Measurements from ENCODE around the gene NXF1. TPM values are rescaled to one million over a fixed set of nuclear protein-coding genes. Genes with fewer than 3 reads are reported as not detected.
A peak's percentile ranks its signal among the peaks of the same experiment; 100 is the strongest.

NXF1 gene
- total and polyA plus RNA-seq, 2 of the 13 experiments (the other 11 are each of a cell fraction or from before 2014, with no cell fraction given) = 30.4 to 30.9 TPM

DNA sequence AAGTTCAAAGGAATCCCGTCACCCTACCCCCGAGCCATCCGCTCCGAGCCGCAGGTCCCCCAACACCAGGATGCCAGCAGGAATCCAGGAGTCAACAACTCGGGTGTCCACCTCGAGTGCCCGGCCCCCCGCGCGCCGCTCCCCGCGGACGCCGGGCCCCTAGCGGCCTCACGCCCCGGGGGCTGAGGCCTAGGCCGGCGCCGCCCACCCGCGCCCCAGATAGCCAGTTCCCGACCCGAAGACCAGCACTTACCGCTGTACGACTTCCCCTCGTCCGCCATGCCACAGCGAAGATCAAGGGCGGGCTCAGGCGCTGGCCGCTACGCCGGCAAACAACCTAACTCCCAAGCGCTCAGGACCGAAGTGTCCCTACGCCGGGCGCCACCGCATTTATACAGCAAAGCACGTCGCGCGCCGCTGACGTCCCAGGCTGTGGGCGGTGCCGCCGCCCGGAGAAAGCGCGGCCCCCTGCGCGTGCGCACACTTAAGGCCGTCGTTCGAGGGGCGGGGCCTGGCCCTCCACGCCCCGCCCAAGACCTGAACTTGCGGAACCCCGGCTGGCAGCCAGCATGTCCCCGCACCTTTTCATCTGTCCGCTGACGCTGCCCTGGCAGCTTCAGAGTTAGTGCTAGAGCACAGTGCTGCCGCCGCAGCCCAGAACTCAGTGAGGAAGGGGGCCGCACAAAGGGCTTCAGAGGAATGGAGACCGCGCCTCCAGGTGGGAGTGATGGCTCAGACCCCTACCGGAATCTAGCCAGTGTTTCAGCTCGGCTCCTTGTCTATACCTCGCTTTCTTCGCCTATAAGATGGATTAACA lies at the start of gene NXF1 (continued):
- TF ChIP-seq KDM4B (CRISPR knock-in tag; IDR thresholded peaks at IDR 0.05) = peak; percentile 63; the same call in 1 of the 2 replicates
- TF ChIP-seq FOXA3 (CRISPR knock-in tag; IDR thresholded peaks at IDR 0.05) = peak; percentile 58
- 0 out of 2 replicates have a peak, but pooled peaks have one; percentile 55 for TF ChIP-seq HNRNPL (IDR thresholded peaks at IDR 0.05; ENCODE audit: low read depth, low read length)
- TF ChIP-seq RELA (CRISPR knock-in tag; IDR thresholded peaks at IDR 0.05) = no peak
- peak; percentile 88 for TF ChIP-seq POGZ (CRISPR knock-in tag; IDR thresholded peaks at IDR 0.05)
- TF ChIP-seq SP2 (CRISPR knock-in tag; IDR thresholded peaks at IDR 0.05) = peak; percentile 54; the same call in 1 of the 2 replicates
- no peak for TF ChIP-seq TCF12 (IDR thresholded peaks at IDR 0.05)
- no peak for TF ChIP-seq TCF12 (CRISPR knock-in tag; IDR thresholded peaks at IDR 0.05)
- no peak for TF ChIP-seq ZNF589 (CRISPR knock-in tag; conservative IDR thresholded peaks at IDR 0.05)
- TF ChIP-seq EP300 (IDR thresholded peaks at IDR 0.05; ENCODE audit: low read depth in 2 of 2, low read length in 2 of 2) = no peak
- peak; percentile 26; the same call in 1 of the 2 replicates for TF ChIP-seq EP300 (CRISPR knock-in tag; IDR thresholded peaks at IDR 0.05; ENCODE audit: borderline replicate concordance)
- TF ChIP-seq, protein P1, sequence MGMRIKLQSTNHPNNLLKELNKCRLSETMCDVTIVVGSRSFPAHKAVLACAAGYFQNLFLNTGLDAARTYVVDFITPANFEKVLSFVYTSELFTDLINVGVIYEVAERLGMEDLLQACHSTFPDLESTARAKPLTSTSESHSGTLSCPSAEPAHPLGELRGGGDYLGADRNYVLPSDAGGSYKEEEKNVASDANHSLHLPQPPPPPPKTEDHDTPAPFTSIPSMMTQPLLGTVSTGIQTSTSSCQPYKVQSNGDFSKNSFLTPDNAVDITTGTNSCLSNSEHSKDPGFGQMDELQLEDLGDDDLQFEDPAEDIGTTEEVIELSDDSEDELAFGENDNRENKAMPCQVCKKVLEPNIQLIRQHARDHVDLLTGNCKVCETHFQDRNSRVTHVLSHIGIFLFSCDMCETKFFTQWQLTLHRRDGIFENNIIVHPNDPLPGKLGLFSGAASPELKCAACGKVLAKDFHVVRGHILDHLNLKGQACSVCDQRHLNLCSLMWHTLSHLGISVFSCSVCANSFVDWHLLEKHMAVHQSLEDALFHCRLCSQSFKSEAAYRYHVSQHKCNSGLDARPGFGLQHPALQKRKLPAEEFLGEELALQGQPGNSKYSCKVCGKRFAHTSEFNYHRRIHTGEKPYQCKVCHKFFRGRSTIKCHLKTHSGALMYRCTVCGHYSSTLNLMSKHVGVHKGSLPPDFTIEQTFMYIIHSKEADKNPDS (CRISPR knock-in tag; IDR thresholded peaks at IDR 0.05) = no peak
- peak; percentile 72 for TF ChIP-seq ZNF891 (CRISPR knock-in tag; IDR thresholded peaks at IDR 0.05)
- no peak for TF ChIP-seq NAIF1 (CRISPR knock-in tag; IDR thresholded peaks at IDR 0.05; ENCODE audit: borderline replicate concordance)
- no peak for TF ChIP-seq NFIB (CRISPR knock-in tag; IDR thresholded peaks at IDR 0.05; ENCODE audit: borderline replicate concordance)
- no peak for TF ChIP-seq ARID2 (CRISPR knock-in tag; IDR thresholded peaks at IDR 0.05; ENCODE audit: borderline replicate concordance)
- TF ChIP-seq ETV6 (CRISPR knock-in tag; conservative IDR thresholded peaks at IDR 0.05) = no peak; the same call in none of the 2 replicates
- peak; percentile 70; the same call in 1 of the 2 replicates for TF ChIP-seq HOXD1 (CRISPR knock-in tag; IDR thresholded peaks at IDR 0.05)
- no peak for TF ChIP-seq RFX5 (IDR thresholded peaks at IDR 0.05; ENCODE audit: low read depth, low read length)
- no peak for TF ChIP-seq ZNF598 (CRISPR knock-in tag; IDR thresholded peaks at IDR 0.05; ENCODE audit: borderline replicate concordance)
- TF ChIP-seq, protein P2, sequence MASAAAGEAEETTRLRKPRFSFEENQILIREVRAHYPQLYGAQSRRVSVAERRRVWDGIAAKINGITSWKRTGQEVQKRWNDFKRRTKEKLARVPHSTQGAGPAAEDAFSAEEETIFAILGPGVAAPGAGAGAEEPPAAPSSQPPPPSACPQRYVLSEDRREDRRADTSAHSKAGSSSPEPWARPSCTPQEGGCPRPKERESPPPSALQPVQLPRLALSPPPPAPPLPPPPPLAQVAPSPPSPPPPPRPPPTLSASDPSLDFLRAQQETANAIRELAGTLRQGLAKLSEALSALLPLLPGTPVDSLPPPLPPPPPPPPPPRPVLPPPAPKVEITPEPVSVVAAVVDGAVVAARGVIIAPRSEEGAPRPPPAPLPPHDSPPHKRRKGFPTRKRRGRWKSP (CRISPR knock-in tag; IDR thresholded peaks at IDR 0.05) = peak; percentile 71
- TF ChIP-seq U2AF2 (IDR thresholded peaks at IDR 0.05; ENCODE audit: low read depth, low read length) = no peak
- no peak for TF ChIP-seq SETDB1 (CRISPR knock-in tag; IDR thresholded peaks at IDR 0.05; ENCODE audit: borderline replicate concordance)
- peak; percentile 5; the same call in 1 of the 2 replicates for TF ChIP-seq GLI4 (CRISPR knock-in tag; IDR thresholded peaks at IDR 0.05; ENCODE audit: borderline replicate concordance)
- peak; percentile 90 for TF ChIP-seq KDM5B (CRISPR knock-in tag; IDR thresholded peaks at IDR 0.05; ENCODE audit: borderline replicate concordance)
- peak; percentile 61; the same call in 1 of the 2 replicates for TF ChIP-seq FOXK1 (CRISPR knock-in tag; IDR thresholded peaks at IDR 0.05; ENCODE audit: borderline replicate concordance, low read depth)
- TF ChIP-seq ZFP36L2 (CRISPR knock-in tag; IDR thresholded peaks at IDR 0.05) = 0 out of 2 replicates have a peak, but pooled peaks have one; percentile 65
- no peak for TF ChIP-seq TCF7 (IDR thresholded peaks at IDR 0.05; ENCODE audit: low read depth)
